GM12872 (cell line): Measurements from ENCODE around the gene RAB17.

Source experiments
- TF ChIP-seq, protein P1 (sequence below): IDR thresholded peaks from 3 replicates; pipeline ENCODE4 v1.5.1; 2011; ENCODE audit warnings: low read depth, mild to moderate bottlenecking, low read length, moderate library complexity; ENCODE audit not compliant: insufficient read depth

The RAB17 gene

GRCh38 chr2:237563816-237564215, 26.7 kb downstream of the RAB17 start:
- TF ChIP-seq, protein P1, sequence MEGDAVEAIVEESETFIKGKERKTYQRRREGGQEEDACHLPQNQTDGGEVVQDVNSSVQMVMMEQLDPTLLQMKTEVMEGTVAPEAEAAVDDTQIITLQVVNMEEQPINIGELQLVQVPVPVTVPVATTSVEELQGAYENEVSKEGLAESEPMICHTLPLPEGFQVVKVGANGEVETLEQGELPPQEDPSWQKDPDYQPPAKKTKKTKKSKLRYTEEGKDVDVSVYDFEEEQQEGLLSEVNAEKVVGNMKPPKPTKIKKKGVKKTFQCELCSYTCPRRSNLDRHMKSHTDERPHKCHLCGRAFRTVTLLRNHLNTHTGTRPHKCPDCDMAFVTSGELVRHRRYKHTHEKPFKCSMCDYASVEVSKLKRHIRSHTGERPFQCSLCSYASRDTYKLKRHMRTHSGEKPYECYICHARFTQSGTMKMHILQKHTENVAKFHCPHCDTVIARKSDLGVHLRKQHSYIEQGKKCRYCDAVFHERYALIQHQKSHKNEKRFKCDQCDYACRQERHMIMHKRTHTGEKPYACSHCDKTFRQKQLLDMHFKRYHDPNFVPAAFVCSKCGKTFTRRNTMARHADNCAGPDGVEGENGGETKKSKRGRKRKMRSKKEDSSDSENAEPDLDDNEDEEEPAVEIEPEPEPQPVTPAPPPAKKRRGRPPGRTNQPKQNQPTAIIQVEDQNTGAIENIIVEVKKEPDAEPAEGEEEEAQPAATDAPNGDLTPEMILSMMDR = no peak

- TF ChIP-seq, protein P1 = no peak
These were observed 29.3 kb downstream of the RAB17 start for GRCh38 chr2:237561221-237561620.

DNA sequence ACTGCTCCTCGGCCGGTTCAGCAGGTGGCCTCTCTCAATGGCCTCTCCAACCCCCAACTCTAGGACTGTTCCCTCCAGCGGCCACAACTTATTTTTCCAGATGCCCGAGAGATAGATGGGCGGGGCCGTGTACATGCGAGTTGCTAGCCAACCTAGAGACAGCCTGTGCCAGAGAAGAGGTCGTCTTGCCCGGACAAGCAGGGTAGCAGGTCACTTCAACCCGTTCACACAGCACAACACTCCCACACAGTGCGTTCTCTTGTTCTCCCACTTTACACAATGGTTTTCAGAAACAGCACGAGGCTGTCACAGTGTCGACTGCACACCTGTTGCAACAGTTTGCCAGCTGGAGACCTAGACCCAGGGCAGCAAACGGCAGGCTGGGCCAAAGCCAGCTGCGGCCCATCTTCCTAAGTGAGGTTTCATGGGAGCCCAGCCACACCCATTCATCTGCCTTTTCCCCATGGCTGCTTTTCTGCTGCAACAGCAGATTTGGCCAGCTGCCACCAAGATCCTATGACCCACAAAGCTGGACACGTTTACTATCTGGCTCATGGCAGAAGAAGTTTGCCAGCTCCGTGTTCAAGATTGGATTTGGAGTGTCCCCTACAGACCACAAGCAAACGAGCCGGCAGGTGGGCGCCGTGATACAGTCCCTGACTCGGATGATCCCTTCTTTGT, 31.4 kb downstream of the RAB17 start:
- TF ChIP-seq, protein P1 = no peak

GRCh38 chr2:237557633-237558015, 32.9 kb downstream of the RAB17 start:
- TF ChIP-seq, protein P1 = no peak

DNA sequence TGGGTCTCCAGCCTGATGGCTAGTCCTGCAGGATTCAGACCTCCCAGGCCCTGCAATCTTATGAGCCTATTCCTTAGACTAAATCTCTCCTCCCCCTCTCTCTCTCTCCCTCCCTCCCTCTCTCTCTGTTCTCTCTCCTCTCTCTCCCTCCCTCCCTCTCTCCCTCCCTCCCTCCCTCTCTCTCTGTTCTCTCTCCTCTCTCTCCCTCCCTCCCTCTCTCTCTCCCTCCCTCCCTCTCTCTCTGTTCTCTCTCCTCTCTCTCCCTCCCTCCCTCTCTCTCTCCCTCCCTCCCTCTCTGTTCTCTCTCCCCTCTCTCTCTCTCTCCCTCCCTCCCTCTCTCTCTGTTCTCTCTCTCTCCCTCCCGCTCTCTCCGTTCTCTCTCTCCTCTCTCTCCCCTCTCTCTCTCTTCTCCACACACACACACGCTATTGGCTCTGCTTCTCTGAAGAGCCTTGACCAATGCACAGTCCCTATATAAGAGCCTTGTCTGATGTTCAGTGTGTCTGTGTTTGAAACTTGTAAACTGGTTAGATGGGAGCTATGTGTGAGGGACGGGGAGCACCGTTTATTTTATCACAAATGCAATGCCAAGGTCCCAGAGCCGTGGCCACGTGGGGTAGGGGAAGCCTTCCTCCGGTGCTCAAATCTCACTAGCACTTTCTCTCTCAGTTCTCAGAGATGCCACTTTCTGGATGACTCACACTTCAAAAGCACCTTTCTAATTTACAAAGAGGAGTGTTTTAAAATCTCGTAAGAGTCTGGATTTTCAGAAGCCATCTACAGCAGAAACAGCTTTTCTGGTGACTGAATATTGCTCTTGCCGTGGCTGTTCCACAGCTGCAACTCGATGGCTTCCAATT, 33.5 kb downstream of the RAB17 start:
- TF ChIP-seq, protein P1 = no peak

GRCh38 chr2:237555560-237555959, 35.0 kb downstream of the RAB17 start:
- TF ChIP-seq, protein P1 = no peak

GRCh38 chr2:237553948-237554347, 36.6 kb downstream of the RAB17 start:
- TF ChIP-seq, protein P1 = no peak
